Ishikawa (cell line): ENCODE results near the gene NTRK3.

Experiments
- CEBPB ChIP-seq: IDR thresholded peaks from 2 replicates; pipeline ENCODE4 v1.6.1; 2012
- CREB1 ChIP-seq: IDR thresholded peaks from 2 replicates; pipeline ENCODE4 v1.6.1; 2012; ENCODE audit warnings: low read depth
- EGR1 ChIP-seq: IDR thresholded peaks from 2 replicates; pipeline ENCODE4 v1.6.1; 2012
- EP300 ChIP-seq: IDR thresholded peaks from 2 replicates; pipeline ENCODE4 v1.6.1; 2012; ENCODE audit warnings: borderline replicate concordance
- FOXM1 ChIP-seq: IDR thresholded peaks from 2 replicates; pipeline ENCODE4 v1.6.1; 2012; ENCODE audit warnings: low read depth, borderline replicate concordance
- NFIC ChIP-seq: IDR thresholded peaks from 2 replicates; pipeline ENCODE4 v1.6.1; 2012
- RAD21 ChIP-seq: IDR thresholded peaks from 2 replicates; pipeline ENCODE4 v1.6.1; 2012; ENCODE audit warnings: low read depth
- REST ChIP-seq: IDR thresholded peaks from 2 replicates; pipeline ENCODE4 v1.6.1; 2012; ENCODE audit warnings: low read depth, mild to moderate bottlenecking
- TAF1 ChIP-seq: IDR thresholded peaks from 2 replicates; pipeline ENCODE4 v1.6.1; 2012; ENCODE audit warnings: low read depth, mild to moderate bottlenecking
- TCF12 ChIP-seq: IDR thresholded peaks from 2 replicates; pipeline ENCODE4 v1.6.1; 2012; ENCODE audit warnings: low read depth
- TEAD4 ChIP-seq: IDR thresholded peaks from 2 replicates; pipeline ENCODE4 v1.6.1; 2012
- USF1 ChIP-seq: IDR thresholded peaks from 2 replicates; pipeline ENCODE4 v1.6.1; 2012
- YY1 ChIP-seq: IDR thresholded peaks from 2 replicates; pipeline ENCODE4 v1.6.1; 2012; ENCODE audit warnings: low read depth
- ZBTB7A ChIP-seq: IDR thresholded peaks from 2 replicates; pipeline ENCODE4 v1.6.1; 2012; ENCODE audit warnings: low read depth
- TF ChIP-seq, protein P1 (sequence below): IDR thresholded peaks from 2 replicates; pipeline ENCODE4 v1.6.1; 2012

Gene NTRK3

GRCh38 chr15:87947560-87947959 is 309.0 kb downstream of the NTRK3 start:
- TF ChIP-seq EGR1: no peak
- no peak for TF ChIP-seq TAF1
- TF ChIP-seq RAD21: no peak
- no peak for TF ChIP-seq FOXM1
- TF ChIP-seq, protein P1, sequence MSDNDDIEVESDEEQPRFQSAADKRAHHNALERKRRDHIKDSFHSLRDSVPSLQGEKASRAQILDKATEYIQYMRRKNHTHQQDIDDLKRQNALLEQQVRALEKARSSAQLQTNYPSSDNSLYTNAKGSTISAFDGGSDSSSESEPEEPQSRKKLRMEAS: no peak
- TF ChIP-seq CREB1: no peak
- TF ChIP-seq ZBTB7A: no peak
- no peak for TF ChIP-seq TCF12
- TF ChIP-seq TEAD4: no peak
- TF ChIP-seq YY1: no peak
- no peak for TF ChIP-seq EP300
- TF ChIP-seq USF1: no peak
- no peak for TF ChIP-seq CEBPB

GRCh38 chr15:87945246-87945645 is 311.3 kb downstream of the NTRK3 start:
- TF ChIP-seq NFIC (no peak), RAD21 (no peak), REST (no peak), ZBTB7A (no peak), TAF1 (no peak), EGR1 (no peak), USF1 (no peak), EP300 (no peak), TEAD4 (no peak)

DNA sequence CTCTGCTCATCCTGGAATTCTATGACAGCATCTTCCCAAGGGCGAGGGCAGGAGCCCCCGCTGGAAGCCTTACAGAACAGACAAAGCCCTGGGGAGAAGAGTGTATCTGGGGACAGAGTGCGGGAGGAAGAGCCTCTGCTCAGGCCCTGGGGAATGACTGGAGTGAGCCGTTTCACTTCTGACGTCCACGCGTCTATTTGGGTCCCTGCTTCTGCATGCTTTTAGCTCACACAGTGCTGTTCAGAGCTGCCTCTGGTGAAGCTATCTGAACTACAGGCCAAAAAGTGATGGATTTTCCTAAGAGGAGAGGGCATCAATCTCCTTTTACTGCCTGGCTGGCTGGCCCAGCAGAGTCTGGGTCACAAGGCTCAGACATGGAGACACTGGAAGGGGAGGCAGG is 311.8 kb downstream of the NTRK3 start:
- TF ChIP-seq, protein P1: no peak
- TF ChIP-seq RAD21: no peak

DNA sequence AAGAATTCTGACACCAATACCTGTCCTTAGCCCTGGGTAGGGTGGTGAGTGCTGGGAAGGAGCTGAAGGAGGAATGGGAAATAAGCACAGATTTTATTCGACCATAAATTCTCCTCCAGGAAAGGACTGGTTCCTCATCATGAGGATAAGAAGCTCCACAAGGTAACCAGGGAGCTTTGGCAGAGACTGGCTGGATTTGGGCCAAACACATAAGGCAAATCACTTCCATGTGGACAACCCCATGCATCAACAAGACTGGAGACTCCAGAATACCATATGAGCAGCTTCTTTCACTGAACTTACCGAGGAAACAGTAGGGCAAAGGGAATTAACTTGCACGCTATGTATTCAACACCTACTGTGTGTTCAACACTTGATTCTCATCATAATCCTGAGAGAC is 312.5 kb downstream of the NTRK3 start:
- TF ChIP-seq EGR1 (no peak), CEBPB (no peak), ZBTB7A (no peak), TCF12 (no peak), TEAD4 (no peak), REST (no peak), USF1 (no peak), CREB1 (no peak), YY1 (no peak)
- TF ChIP-seq, protein P1: no peak

- no peak for TF ChIP-seq YY1
- TF ChIP-seq, protein P1: no peak
- no peak for TF ChIP-seq USF1
- no peak for TF ChIP-seq REST
- TF ChIP-seq EGR1: no peak
- TF ChIP-seq ZBTB7A: no peak
- no peak for TF ChIP-seq RAD21
- TF ChIP-seq TAF1: no peak
- no peak for TF ChIP-seq FOXM1
- no peak for TF ChIP-seq CREB1
- TF ChIP-seq EP300: no peak
- no peak for TF ChIP-seq TCF12
- TF ChIP-seq NFIC: no peak
- no peak for TF ChIP-seq CEBPB
- no peak for TF ChIP-seq TEAD4
These were observed 312.9 kb downstream of the NTRK3 start for GRCh38 chr15:87943626-87944025.
